ENCODE data around the gene CT45A9.
"Not testable (repeated sequence)": the region's sequence is repeated elsewhere in the genome, so short reads cannot be mapped to it uniquely, and the experiment has no call there.

Gene CT45A9, protein sequence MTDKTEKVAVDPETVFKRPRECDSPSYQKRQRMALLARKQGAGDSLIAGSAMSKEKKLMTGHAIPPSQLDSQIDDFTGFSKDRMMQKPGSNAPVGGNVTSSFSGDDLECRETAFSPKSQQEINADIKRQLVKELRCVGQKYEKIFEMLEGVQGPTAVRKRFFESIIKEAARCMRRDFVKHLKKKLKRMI

DNA sequence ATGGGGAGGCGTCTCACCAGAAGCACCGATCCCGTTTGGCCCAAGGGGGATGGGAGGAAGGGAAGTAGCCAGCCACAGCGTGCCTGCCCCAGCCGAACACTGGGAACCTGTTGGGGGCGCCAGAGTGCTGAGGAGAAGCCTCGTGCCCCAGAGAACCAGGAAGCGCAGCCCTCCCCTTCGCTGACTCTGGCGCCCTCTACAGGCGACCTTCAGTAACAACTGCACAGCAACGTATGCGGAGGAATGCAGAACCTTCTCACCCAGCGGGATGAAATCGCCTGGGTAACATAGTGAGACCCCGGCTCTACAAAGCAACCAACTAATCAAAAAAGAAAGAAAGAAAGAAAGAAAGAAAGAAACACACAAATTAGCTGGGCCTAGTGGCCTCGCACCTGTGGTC, at the start of gene CT45A9:
Gene CT45A9, minus strand, starts transcription at position 101 of the 400 bp plus-strand sequence. CDS start 3,751 bp downstream, outside the sequence.
- intact Hi-C loops (cut with DNase I); DNase-seq: not testable (repeated sequence)

DNA sequence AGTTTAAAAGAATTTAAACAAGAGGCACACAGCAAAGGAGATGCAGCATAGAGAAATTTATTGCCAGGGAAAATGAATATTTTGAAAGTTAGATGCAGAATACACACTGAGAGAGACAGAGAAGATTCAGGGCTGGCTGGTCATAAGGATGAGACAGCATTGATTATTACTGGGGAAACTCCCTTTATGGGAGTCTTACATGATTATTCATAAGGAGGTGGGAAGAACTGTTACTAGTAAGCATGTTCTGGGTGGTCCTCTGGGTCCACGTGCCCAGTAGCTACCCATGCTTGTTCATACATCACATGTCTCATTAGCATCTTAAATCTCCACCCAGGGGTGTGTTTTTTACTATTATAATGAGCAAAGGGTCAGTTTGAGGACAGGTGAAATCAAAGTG, 48.9 kb upstream of the CT45A9 start:
- DNase-seq; intact Hi-C loops (cut with DNase I): not testable (repeated sequence)

DNA sequence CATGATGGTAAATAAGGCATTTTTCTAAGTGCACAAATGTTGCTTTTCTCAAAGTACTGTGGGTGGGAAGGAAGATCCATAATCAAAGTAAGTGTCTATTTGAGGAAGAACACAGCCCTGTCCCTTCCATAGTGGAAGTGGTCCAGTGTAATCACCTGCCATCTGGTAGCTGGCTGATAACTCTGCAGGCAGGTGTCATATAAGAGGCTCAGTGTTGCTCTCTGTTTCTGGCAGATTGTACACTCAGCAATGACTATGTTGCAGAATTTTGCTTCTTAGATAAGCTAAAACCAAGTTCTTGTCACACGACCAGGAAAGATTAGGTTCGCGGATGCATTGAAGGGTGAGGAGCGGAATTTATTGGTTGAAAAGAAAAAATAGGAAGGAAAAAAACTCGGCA, 42.8 kb upstream of the CT45A9 start:
- no peak for DNase-seq
- intact Hi-C loops (cut with DNase I): no loop called here

DNA sequence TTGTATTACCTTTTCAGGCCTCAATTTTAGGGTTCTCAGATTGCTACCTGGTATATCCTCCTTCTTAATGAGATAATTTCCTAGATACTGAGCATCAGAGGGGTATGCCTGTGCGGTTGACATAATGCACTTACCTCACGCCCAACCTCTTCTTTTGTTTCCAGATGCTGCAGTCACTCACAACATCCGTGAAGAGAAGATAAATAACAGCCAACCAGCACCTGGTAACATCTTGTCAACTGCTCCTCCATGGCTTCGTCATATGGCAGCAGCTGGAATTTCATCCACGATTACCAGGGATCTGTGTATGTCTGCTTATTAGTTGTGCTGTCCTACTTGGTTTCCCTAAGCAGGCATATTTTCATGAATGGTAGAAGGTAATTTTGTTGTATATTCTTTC, 38.6 kb upstream of the CT45A9 start:
- intact Hi-C loops (cut with DNase I): no loop called here
- DNase-seq: no peak

DNA sequence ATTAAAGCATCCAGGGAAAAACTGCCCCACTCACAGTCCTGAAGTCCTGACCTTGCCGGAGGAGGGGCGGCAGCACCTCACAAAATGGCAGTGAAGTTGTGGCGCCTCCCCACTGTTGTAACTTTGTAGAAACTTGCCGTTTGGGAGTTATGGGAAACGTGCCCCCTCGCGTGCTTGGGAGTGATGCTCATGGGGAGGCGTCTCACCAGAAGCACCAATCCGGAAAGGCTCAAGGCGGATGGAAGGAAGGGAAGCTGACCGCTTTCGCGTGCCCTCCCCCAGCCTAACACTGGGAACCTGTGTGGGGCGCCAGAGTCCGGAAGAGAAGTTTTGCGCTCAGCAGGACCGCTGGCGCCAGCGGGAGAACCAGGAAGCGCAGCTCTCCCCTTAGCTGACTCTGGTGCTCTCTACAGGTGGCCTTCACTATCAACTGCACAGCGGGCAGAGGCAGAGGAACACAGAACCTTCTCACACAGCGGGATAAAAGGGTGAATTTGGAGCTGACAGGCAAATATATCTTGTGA, 21.7 kb upstream of the CT45A9 start, which contains the start of the genes CT45A10 and SAGE1:
Gene CT45A10, minus strand, starts transcription at position 151 of the 524 bp plus-strand sequence. CDS start 8,100 bp downstream, outside the sequence.
Gene SAGE1, plus strand, starts transcription at position 423 of the 524 bp plus-strand sequence. CDS start 2,527 bp downstream, outside the sequence.
- intact Hi-C loops (cut with DNase I): no loop called here

DNA sequence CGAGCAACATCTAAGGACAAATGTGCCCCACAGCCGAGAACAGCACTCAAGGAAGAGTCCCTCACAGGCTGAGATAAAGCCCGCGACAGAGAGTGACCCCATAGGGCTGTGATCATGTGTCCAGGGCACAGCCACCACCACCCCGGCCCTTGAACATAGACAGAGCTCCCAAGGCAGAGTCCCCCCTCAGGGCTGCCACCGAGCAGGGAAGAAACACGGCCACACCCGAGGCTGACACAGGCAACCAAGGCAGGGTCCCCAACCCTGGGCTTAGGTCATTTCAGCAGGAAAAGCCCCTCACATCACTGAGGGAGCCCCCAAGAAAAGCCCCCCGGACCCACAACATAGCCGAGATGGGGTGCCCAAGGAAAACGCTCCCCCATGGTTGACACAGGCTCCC, 21.2 kb upstream of the CT45A9 start:
- no peak for DNase-seq
- intact Hi-C loops (cut with DNase I): no loop called here

More for the DNA sequence above, 21.7 kb upstream of the CT45A9 start, which contains the start of the genes CT45A10 and SAGE1:
- no peak for DNase-seq

DNA sequence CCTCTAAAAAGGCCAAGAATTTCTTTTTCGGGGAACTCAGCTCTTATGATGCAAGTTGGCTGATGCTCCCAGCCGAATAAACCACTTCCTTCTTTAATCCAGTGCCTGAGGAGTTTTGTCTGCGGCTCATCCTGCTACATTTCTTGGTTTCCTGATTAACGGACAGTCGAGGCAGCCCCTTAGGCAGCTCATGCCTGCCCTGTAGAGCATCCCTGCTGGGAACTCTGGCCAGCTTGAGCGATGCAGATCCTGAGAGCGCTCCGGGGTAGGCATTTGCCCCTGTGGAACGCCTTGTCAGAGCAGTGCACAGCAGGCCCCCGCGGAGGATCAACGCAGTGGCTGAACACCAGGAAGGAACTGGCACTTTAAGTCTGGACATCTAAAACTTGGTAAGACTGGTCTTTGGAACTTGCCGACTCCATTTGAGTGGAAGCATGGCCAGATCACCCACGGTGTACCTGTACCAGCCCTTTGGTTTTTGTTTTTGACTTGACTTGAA, 18.5 kb upstream of the CT45A9 start:
- no peak for DNase-seq
- intact Hi-C loops (cut with DNase I): no loop called here

DNA sequence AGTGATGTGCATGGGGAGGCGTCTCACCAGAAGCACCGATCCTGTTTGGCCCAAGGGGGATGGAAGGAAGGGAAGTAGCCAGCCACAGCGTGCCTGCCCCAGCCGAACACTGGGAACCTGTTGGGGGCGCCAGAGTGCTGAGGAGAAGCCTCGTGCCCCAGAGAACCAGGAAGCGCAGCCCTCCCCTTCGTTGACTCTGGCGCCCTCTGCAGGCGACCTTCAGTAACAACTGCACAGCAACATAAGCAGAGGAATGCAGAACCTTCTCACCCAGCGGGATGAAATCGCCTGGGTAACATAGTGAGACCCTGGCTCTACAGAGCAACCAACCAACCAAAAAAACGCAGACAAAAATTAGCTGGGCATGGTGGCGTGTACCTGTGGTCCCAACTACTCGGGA, 17.4 kb upstream of the CT45A9 start:
- peak in 3 of 42 donors; percentile 13 to 23 (median 17) for DNase-seq
- intact Hi-C loops (cut with DNase I): not testable (repeated sequence)

DNA sequence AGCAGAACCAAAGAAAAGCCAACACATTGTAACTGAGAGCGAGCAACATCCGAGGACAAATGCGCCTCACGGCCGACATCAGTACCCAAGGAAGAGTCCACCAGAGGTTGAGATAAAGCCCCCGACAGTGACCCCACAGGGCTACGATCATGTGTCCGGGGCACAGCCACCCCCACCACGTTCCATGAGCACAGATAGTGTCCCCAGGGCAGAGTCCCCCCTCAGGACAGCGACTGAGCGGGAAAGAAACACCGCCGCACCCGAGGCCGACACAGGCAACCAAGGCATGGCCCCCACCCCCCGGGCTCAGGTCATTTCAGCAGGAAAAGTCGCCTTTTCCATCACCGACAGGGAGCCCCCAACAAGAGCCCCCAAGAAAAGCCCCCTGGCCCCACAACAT, 16.6 kb upstream of the CT45A9 start:
- intact Hi-C loops (cut with DNase I); DNase-seq: not testable (repeated sequence)

DNA sequence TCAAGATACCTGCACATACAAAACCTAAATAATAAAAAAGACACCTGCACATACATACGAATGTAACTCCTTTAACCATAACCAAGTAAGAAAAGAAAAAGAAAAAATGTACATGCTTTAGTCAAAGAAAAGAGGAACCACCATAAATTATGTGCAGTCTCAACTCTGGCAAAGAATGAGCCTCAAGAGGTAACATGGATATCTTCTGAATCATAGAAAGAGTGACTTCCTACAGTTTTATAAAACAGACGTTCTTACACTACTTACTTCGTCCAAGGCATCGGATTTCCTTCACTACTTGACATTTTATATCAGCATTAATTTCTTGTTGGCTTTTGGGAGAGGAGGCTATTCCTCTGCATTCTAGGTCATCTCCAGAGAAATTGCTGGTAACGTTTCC, 11.1 kb upstream of the CT45A9 start:
- DNase-seq; intact Hi-C loops (cut with DNase I): not testable (repeated sequence)

DNA sequence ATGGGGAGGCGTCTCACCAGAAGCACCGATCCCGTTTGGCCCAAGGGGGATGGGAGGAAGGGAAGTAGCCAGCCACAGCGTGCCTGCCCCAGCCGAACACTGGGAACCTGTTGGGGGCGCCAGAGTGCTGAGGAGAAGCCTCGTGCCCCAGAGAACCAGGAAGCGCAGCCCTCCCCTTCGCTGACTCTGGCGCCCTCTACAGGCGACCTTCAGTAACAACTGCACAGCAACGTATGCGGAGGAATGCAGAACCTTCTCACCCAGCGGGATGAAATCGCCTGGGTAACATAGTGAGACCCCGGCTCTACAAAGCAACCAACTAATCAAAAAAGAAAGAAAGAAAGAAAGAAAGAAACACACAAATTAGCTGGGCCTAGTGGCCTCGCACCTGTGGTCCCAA, 17.2 kb downstream of the CT45A9 start, which contains the start of gene CT45A8:
Gene CT45A8, minus strand, starts transcription at position 101 of the 400 bp plus-strand sequence. CDS start 3,755 bp downstream, outside the sequence.
- DNase-seq; intact Hi-C loops (cut with DNase I): not testable (repeated sequence)

DNA sequence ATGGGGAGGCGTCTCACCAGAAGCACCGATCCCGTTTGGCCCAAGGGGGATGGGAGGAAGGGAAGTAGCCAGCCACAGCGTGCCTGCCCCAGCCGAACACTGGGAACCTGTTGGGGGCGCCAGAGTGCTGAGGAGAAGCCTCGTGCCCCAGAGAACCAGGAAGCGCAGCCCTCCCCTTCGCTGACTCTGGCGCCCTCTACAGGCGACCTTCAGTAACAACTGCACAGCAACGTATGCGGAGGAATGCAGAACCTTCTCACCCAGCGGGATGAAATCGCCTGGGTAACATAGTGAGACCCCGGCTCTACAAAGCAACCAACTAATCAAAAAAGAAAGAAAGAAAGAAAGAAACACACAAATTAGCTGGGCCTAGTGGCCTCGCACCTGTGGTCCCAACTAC, 34.4 kb downstream of the CT45A9 start, which contains the start of gene CT45A7:
Gene CT45A7, minus strand, starts transcription at position 101 of the 400 bp plus-strand sequence. CDS start 3,747 bp downstream, outside the sequence.
- DNase-seq; intact Hi-C loops (cut with DNase I): not testable (repeated sequence)

DNA sequence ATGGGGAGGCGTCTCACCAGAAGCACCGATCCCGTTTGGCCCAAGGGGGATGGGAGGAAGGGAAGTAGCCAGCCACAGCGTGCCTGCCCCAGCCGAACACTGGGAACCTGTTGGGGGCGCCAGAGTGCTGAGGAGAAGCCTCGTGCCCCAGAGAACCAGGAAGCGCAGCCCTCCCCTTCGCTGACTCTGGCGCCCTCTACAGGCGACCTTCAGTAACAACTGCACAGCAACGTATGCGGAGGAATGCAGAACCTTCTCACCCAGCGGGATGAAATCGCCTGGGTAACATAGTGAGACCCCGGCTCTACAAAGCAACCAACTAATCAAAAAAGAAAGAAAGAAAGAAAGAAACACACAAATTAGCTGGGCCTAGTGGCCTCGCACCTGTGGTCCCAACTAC, 51.7 kb downstream of the CT45A9 start, which contains the start of gene CT45A2:
Gene CT45A2, minus strand, starts transcription at position 101 of the 400 bp plus-strand sequence. CDS start 3,747 bp downstream, outside the sequence.
- intact Hi-C loops (cut with DNase I): not testable (repeated sequence)

More for the DNA sequence above, 51.7 kb downstream of the CT45A9 start, which contains the start of gene CT45A2:
- not testable (repeated sequence) for DNase-seq

All from head of caudate nucleus (tissue), 42 donors.